ENCODE results near the gene ZNF394. TPM values are rescaled to one million over a fixed set of nuclear protein-coding genes. Genes with fewer than 3 reads are reported as not detected.
A peak's percentile ranks its signal among the peaks of the same experiment; 100 is the strongest.
"Not testable (repeated sequence)": the region's sequence is repeated elsewhere in the genome, so short reads cannot be mapped to it uniquely, and the experiment has no call there.

The ZNF394 gene
- total and polyA plus RNA-seq, 2 of the 4 experiments (the other 2 are of a cell fraction), result 10.9 to 24.7 TPM

- peak; percentile 64; the same call in 1 of the 2 replicates for TF ChIP-seq ELK1 (IDR thresholded peaks at IDR 0.05; ENCODE audit: borderline replicate concordance, low read depth, low read length)
- TF ChIP-seq RCOR1 (IDR thresholded peaks at IDR 0.05; ENCODE audit: insufficient replicate concordance, low read length), result no peak
These were observed 4.7 kb upstream of the ZNF394 start, which contains the start of gene ZKSCAN5 (continued) for GRCh38 chr7:99504603-99505323.

GRCh38 chr7:99504281-99504602 lies 4.2 kb upstream of the ZNF394 start:
- dilution Hi-C loops (cut with HindIII; ENCODE audit: low sequenced_read_pairs, unreplicated experiment), result no loop called here
- CTCF ChIA-PET, result no interaction called here

GRCh38 chr7:99501236-99501635 lies 1.2 kb upstream of the ZNF394 start:
- H2AFZ ChIP-seq (replicated peaks; ENCODE audit: low read length, poor library complexity); H3K4me2 ChIP-seq (ENCODE audit: low read depth, low read length); H3K9me3 ChIP-seq (ENCODE audit: control insufficient read depth, insufficient read depth, low read length); in situ Hi-C loops (cut with MboI; ENCODE audit: low sequenced_read_pairs); H3K9ac ChIP-seq (ENCODE audit: low read depth, low read length); dilution Hi-C loops (cut with HindIII; ENCODE audit: low sequenced_read_pairs, unreplicated experiment); H3K4me1 ChIP-seq (ENCODE audit: control insufficient read depth, insufficient read depth, low read length); H4K91ac ChIP-seq (ENCODE audit: insufficient read depth, low read depth, low read length); H3K4me3 ChIP-seq (ENCODE audit: insufficient read depth, low read depth, low read length); H3K36me3 ChIP-seq (ENCODE audit: control insufficient read depth, insufficient read depth, low read length); BruUV-seq (replicated peaks); POLR2A ChIA-PET (ENCODE audit: unreplicated experiment); H2AK9ac ChIP-seq (replicated peaks; ENCODE audit: low read depth, low read length, poor library complexity); H2BK15ac ChIP-seq (ENCODE audit: low read depth, low read length); H2BK20ac ChIP-seq (ENCODE audit: low read depth, low read length); H3K27me3 ChIP-seq (ENCODE audit: control insufficient read depth, insufficient read depth, low read length); H3K9me1 ChIP-seq (ENCODE audit: insufficient read depth, low read length); H4K5ac ChIP-seq (ENCODE audit: low read depth, low read length); H3K27ac ChIP-seq (ENCODE audit: insufficient read depth, low read length); DNase-seq; ATAC-seq (ENCODE audit: low read depth); H2BK5ac ChIP-seq (ENCODE audit: low read depth, low read length, poor library complexity, severe bottlenecking); H3K4ac ChIP-seq (ENCODE audit: low read depth, low read length); H3K18ac ChIP-seq (ENCODE audit: low read depth, low read length); H3K14ac ChIP-seq (replicated peaks; ENCODE audit: low read depth, low read length); H3K56ac ChIP-seq (ENCODE audit: extremely low read depth, insufficient read depth, low read length); intact Hi-C loops (cut with micrococcal nuclease); H3K23ac ChIP-seq (ENCODE audit: low read depth, low read length); H2AK5ac ChIP-seq (ENCODE audit: low read depth, low read length); H2BK120ac ChIP-seq (ENCODE audit: low read depth, low read length): not testable (repeated sequence)
- CTCF ChIA-PET, result interaction anchor here (0.6 to 0.7 kb wide), 2 partner anchors 22 to 181 kb away, joined by 3 read pairs; no protein-coding TSS in a partner anchor
- peaks cover 11% of the 10 kb centered on the region; the same call in 1 of the 2 replicates for H4K20me1 ChIP-seq (ENCODE audit: insufficient read depth, low read length)
- 100% methylated on average over 3 of the region's 12 CpGs; no CpG with 5 or more reads in 1 of the 2 experiments for WGBS, 2 experiments (ENCODE audit: extremely low coverage in 2 of 2, insufficient read length in 1 of 2)
- peak overlapping the region in 1 of 2 experiments; percentile 13; a peak in 2 of 4 replicates for H4K8ac ChIP-seq (ENCODE audit: low read depth in 2 of 2, low read length in 2 of 2)
- H3K79me1 ChIP-seq (ENCODE audit: low read depth in 1 of 2, low read length in 2 of 2), result peaks cover 10 to 44% of the 10 kb centered on the region in 2 experiments

More at GRCh38 chr7:99504281-99504602, 4.2 kb upstream of the ZNF394 start:
- Histone ChIP-seq H2BK15ac (ENCODE audit: low read depth, low read length) (no peak overlapping the region), H2AK9ac (replicated peaks; ENCODE audit: low read depth, low read length, poor library complexity) (peak overlapping the region; percentile 95), H4K20me1 (ENCODE audit: insufficient read depth, low read length) (peaks cover 3% of the 10 kb centered on the region; the same call in 1 of the 2 replicates), H3K14ac (replicated peaks; ENCODE audit: low read depth, low read length) (0 out of 2 replicates have a peak overlapping the region, but pooled peaks have one; percentile 34), H3K9ac (ENCODE audit: low read depth, low read length) (peak overlapping the region; percentile 50), H3K56ac (ENCODE audit: extremely low read depth, insufficient read depth, low read length) (no peak overlapping the region), H4K91ac (ENCODE audit: insufficient read depth, low read depth, low read length) (peak overlapping the region; percentile 86; the same call in 1 of the 2 replicates), H3K36me3 (ENCODE audit: control insufficient read depth, insufficient read depth, low read length) (peaks cover 3% of the 10 kb centered on the region), H2BK20ac (ENCODE audit: low read depth, low read length) (no peak overlapping the region), H4K8ac (ENCODE audit: low read depth in 2 of 2, low read length in 2 of 2) (peak overlapping the region; percentile 83 to 98), H3K27me3 (ENCODE audit: control insufficient read depth, insufficient read depth, low read length) (no peaks in the 10 kb centered on the region), H3K4me1 (ENCODE audit: control insufficient read depth, insufficient read depth, low read length) (peaks cover 6% of the 10 kb centered on the region), H2AK5ac (ENCODE audit: low read depth, low read length) (no peak overlapping the region; the same call in 1 of the 2 replicates), H3K9me1 (ENCODE audit: insufficient read depth, low read length) (no peaks in the 10 kb centered on the region), H2BK120ac (ENCODE audit: low read depth, low read length) (no peak overlapping the region; the same call in 1 of the 2 replicates), H3K23ac (ENCODE audit: low read depth, low read length) (no peak overlapping the region), H3K4ac (ENCODE audit: low read depth, low read length) (peak overlapping the region; percentile 82), H3K79me1 (ENCODE audit: low read depth in 1 of 2, low read length in 2 of 2) (peaks cover 10 to 41% of the 10 kb centered on the region in 2 experiments), H2AFZ (replicated peaks; ENCODE audit: low read length, poor library complexity) (peak overlapping the region; percentile 100), H3K18ac (ENCODE audit: low read depth, low read length) (peak overlapping the region; percentile 25; the same call in 1 of the 2 replicates), H3K9me3 (ENCODE audit: control insufficient read depth, insufficient read depth, low read length) (no peaks in the 10 kb centered on the region), H3K4me2 (ENCODE audit: low read depth, low read length) (peak overlapping the region; percentile 94), H3K4me3 (ENCODE audit: insufficient read depth, low read depth, low read length) (peak overlapping the region; percentile 61), H2BK5ac (ENCODE audit: low read depth, low read length, poor library complexity, severe bottlenecking) (peak overlapping the region; percentile 77), H3K27ac (ENCODE audit: insufficient read depth, low read length) (peak overlapping the region; percentile 71), H4K5ac (ENCODE audit: low read depth, low read length) (peak overlapping the region; percentile 96)
- TF ChIP-seq CEBPB (IDR thresholded peaks at IDR 0.05; ENCODE audit: low read depth, low read length), result no peak; the same call in 1 of the 2 replicates
- in situ Hi-C loops (cut with MboI; ENCODE audit: low sequenced_read_pairs), result no loop called here
- intact Hi-C loops (cut with micrococcal nuclease), result loop anchor here (2.0 kb wide), 3 partner anchors 49 to 113 kb away; partner anchors contain the start of genes FAM200A and ZSCAN25
- POLR2A ChIA-PET (ENCODE audit: unreplicated experiment), result no interaction called here
- BruUV-seq (replicated peaks), result no TSS peak
- WGBS, 2 experiments (ENCODE audit: extremely low coverage in 2 of 2, insufficient read length in 1 of 2), result 22% methylated on average over 3 of the region's 19 CpGs; no CpG with 5 or more reads in 1 of the 2 experiments
- ATAC-seq (ENCODE audit: low read depth), result no peak; the same call in 1 of the 2 replicates
- no peak for DNase-seq
